ENCODE results near the gene DEFB125. TPM values are rescaled to one million over a fixed set of nuclear protein-coding genes. Genes with fewer than 3 reads are reported as not detected.

DEFB125 gene
- not detected in 2 replicates for total RNA-seq

GRCh38 chr20:87401-87800 lies at the start of gene DEFB125:
TSS of gene DEFB125 (plus strand) at chr20:87672. CDS start at chr20:87710, 38 bp downstream.

GRCh38 chr20:142290-142689 lies 54.8 kb downstream of the DEFB125 start, which contains the start of gene DEFB126:
TSS of gene DEFB126 (plus strand) at chr20:142590. CDS start at chr20:142629, 39 bp downstream.

Other genes starting within 250 kb of the DEFB125 start
- not detected in 2 replicates for gene DEFB126, start 54.9 kb downstream of the DEFB125 start, total RNA-seq
- gene DEFB127, start 69.8 kb downstream of the DEFB125 start, total RNA-seq = not detected in 2 replicates
- gene DEFB128, start 102.0 kb downstream of the DEFB125 start, total RNA-seq = not detected in 2 replicates
- gene DEFB129, start 139.6 kb downstream of the DEFB125 start, total RNA-seq = not detected in 2 replicates
- gene DEFB132, start 170.1 kb downstream of the DEFB125 start, total RNA-seq = not detected in 2 replicates
- gene C20orf96, start 203.1 kb downstream of the DEFB125 start, total RNA-seq = 0.65 and 1.2 TPM in 2 replicates
- gene ZCCHC3, start 209.9 kb downstream of the DEFB125 start, total RNA-seq = 6.8 and 10.6 TPM in 2 replicates
- gene SOX12, start 237.9 kb downstream of the DEFB125 start, total RNA-seq = 3.4 and 4.8 TPM in 2 replicates

Data from articular chondrocyte of knee joint (primary cell).